IPS-15b (cell line): ENCODE measurements around the gene TCL1A.
A peak's percentile ranks its signal among the peaks of the same experiment; 100 is the strongest.

Experiments
- H3K27me3 ChIP-seq: one replicate; pipeline ENCODE4 v1.6.1; 2013; ENCODE audit warnings: low read length; ENCODE audit not compliant: control insufficient read depth, insufficient read depth
- H3K36me3 ChIP-seq: one replicate; pipeline ENCODE4 v1.6.1; 2013; ENCODE audit warnings: low read length; ENCODE audit not compliant: control insufficient read depth, insufficient read depth
- H3K4me1 ChIP-seq: one replicate; pipeline ENCODE4 v1.6.1; 2013; ENCODE audit warnings: mild to moderate bottlenecking, low read length; ENCODE audit not compliant: control insufficient read depth, insufficient read depth
- H3K4me3 ChIP-seq: one replicate; pipeline ENCODE4 v1.5.1; 2013; ENCODE audit warnings: low read depth, low read length
- H3K9ac ChIP-seq: one replicate; pipeline ENCODE4 v1.6.1; 2013; ENCODE audit warnings: low read depth, mild to moderate bottlenecking, low read length
- H3K9me3 ChIP-seq: one replicate; pipeline ENCODE4 v1.6.1; 2013; ENCODE audit warnings: mild to moderate bottlenecking, low read length; ENCODE audit not compliant: control insufficient read depth, insufficient read depth

TCL1A gene

GRCh38 chr14:95703341-95703740 is 10.6 kb downstream of the TCL1A start:
- Histone ChIP-seq H3K36me3 (no peaks in the 10 kb centered on the region), H3K9me3 (no peaks in the 10 kb centered on the region), H3K9ac (no peak overlapping the region), H3K27me3 (peaks cover 67% of the 10 kb centered on the region), H3K4me3 (no peak overlapping the region), H3K4me1 (peaks cover 33% of the 10 kb centered on the region)

- no peaks in the 10 kb centered on the region for H3K9me3 ChIP-seq
- peaks cover 33% of the 10 kb centered on the region for H3K4me1 ChIP-seq
- no peaks in the 10 kb centered on the region for H3K36me3 ChIP-seq
- peaks cover 74% of the 10 kb centered on the region for H3K27me3 ChIP-seq
- no peak overlapping the region for H3K9ac ChIP-seq
- peak overlapping the region; percentile 30 for H3K4me3 ChIP-seq
Measured at GRCh38 chr14:95701846-95702221, 12.1 kb downstream of the TCL1A start.

DNA sequence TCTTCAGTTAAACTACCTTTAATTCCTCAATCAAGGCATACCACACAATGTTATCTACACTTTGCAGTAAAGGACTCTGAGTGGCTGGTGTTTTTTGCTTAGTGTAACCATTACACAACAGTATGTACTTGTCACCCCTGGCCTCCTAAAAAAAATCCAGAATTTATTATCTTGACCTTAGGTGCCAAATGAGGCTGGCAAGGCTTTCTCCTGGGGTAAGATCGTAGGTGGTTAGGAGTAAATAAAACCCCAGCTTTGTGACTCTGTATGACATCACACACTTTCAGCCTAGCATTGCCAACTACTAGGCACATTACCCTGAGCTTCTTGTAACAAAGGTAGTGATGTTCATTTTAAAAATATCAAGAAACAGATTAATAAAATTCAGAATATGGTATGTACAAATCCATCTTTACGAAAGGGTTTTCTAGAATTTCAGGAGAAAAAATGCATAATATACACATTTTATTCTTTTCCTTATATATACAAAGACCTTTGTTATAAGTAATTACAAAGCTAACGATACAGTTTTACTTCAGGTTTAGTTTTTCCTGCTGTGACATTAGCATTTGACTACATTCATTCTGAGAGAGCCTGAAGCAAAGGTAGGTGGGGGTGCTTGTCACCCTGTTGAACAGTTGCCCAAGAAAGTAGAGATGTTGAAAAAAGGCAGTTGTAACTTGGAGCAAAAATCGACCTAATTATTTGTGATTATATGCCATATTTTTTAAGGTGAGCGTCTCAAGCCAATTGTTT is 13.5 kb downstream of the TCL1A start:
- peaks cover 83% of the 10 kb centered on the region for H3K27me3 ChIP-seq
- H3K36me3 ChIP-seq = no peaks in the 10 kb centered on the region
- no peaks in the 10 kb centered on the region for H3K9me3 ChIP-seq
- no peak overlapping the region for H3K9ac ChIP-seq
- no peak overlapping the region for H3K4me3 ChIP-seq
- peaks cover 33% of the 10 kb centered on the region for H3K4me1 ChIP-seq

DNA sequence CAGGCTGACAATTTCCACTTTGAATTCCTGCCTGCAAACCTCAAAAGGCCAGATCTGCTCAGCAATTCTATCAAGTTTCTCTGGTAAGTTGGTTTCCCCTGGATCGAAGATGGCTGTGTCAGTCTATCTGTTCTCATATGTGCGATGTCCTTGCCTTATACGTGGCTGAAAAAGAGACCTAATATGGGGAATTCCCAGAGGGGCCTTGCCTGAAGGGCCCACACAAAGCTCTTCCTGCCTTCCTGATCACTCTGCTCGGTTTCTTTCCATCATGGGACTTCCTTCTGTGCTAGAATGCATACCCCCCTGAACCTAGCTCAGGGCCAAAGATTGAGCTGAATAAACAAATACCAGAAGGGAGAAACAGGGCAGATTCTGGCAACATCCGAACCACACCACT is 14.5 kb downstream of the TCL1A start:
- Histone ChIP-seq H3K4me1 (peaks cover 33% of the 10 kb centered on the region), H3K36me3 (no peaks in the 10 kb centered on the region), H3K9ac (no peak overlapping the region), H3K27me3 (peaks cover 78% of the 10 kb centered on the region), H3K4me3 (no peak overlapping the region), H3K9me3 (no peaks in the 10 kb centered on the region)

DNA sequence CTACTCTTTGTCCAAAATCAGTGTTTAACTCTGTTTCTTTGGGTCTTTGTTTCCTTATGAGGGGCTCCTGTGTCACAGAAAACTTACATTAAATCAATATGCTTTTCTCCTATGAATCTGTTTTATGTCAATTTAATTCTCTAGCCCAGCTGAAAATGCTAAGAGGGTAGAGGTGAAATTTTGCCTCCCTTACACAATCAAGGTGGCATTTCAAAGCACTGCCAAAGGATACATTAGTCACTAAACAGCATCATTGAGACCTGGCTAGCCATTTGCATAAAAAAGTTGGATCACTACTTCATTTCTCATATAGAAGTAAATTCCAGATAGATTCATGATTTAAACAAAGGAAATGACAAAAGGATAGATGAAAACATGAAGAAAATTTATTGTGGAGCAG is 15.6 kb downstream of the TCL1A start:
- H3K36me3 ChIP-seq = no peaks in the 10 kb centered on the region
- H3K27me3 ChIP-seq = peaks cover 72% of the 10 kb centered on the region
- H3K4me1 ChIP-seq = peaks cover 27% of the 10 kb centered on the region
- no peak overlapping the region for H3K4me3 ChIP-seq
- no peaks in the 10 kb centered on the region for H3K9me3 ChIP-seq
- no peak overlapping the region for H3K9ac ChIP-seq

DNA sequence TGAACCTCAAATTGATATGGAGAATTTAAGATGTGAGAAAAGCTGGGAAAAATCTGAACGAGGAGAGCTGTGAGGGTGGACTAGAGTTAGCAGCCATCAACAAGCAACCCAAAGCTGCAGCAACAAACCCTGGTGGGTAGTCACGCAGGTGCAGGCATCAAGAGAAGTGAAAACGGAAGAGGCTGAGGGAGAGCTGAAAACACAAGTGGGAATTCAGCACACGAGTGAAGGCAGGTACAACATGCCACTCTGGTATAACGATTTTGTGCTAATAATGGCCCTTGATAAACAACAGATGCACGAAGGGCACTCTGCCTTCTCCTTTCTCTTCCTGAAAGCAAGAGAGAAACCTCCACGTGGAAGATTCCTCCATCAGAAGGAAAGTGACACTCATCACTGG is 16.2 kb downstream of the TCL1A start:
- H3K9ac ChIP-seq = no peak overlapping the region
- no peaks in the 10 kb centered on the region for H3K9me3 ChIP-seq
- no peak overlapping the region for H3K4me3 ChIP-seq
- peaks cover 28% of the 10 kb centered on the region for H3K4me1 ChIP-seq
- H3K27me3 ChIP-seq = peaks cover 70% of the 10 kb centered on the region
- H3K36me3 ChIP-seq = no peaks in the 10 kb centered on the region

GRCh38 chr14:95696741-95697140 is 17.2 kb downstream of the TCL1A start:
- H3K27me3 ChIP-seq = peaks cover 67% of the 10 kb centered on the region
- H3K9ac ChIP-seq = no peak overlapping the region
- H3K9me3 ChIP-seq = no peaks in the 10 kb centered on the region
- H3K4me1 ChIP-seq = peaks cover 21% of the 10 kb centered on the region
- no peak overlapping the region for H3K4me3 ChIP-seq
- H3K36me3 ChIP-seq = no peaks in the 10 kb centered on the region

DNA sequence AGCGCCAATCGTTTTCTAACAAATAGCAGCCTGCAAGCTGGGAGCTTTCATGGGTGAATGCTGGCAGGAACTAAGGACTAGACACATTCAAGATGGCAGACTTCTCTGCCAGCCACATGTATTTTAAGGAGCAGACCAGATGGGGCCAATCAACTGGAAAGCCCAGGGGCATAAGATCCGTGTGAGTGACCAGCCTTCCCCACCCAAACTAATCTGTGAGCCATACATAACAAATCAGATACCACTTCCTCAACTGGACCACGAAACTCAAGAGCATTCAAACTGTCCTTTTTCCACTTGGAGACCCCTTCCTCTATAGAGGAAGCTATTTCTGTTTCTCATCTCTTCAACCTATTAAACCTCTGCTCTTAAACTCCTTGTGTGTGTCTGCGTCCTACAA is 18.0 kb downstream of the TCL1A start:
- Histone ChIP-seq H3K4me1 (peaks cover 16% of the 10 kb centered on the region), H3K9me3 (no peaks in the 10 kb centered on the region), H3K4me3 (no peak overlapping the region), H3K36me3 (no peaks in the 10 kb centered on the region), H3K27me3 (peaks cover 65% of the 10 kb centered on the region), H3K9ac (no peak overlapping the region)

DNA sequence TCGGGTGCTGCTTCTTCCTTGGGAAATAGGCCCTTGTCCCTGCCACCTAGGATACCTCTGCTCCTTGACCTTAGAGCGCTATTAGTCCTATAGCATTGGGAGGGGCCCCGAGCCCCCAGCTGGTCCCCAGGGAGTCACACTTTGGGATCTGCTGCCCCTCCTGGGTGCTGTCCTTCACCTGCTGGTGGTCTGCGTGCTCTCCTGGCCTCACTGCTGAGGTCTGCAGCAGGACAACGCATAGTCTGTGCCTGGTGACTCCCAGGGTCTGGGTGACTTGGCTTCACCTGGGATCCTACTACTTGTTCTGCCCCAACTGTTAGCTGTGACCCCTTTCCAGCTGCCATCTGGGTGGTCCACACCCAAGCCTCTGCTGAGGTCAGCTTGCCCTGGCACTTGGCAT is 18.9 kb downstream of the TCL1A start:
- H3K36me3 ChIP-seq = no peaks in the 10 kb centered on the region
- H3K9me3 ChIP-seq = no peaks in the 10 kb centered on the region
- H3K27me3 ChIP-seq = peaks cover 60% of the 10 kb centered on the region
- H3K9ac ChIP-seq = no peak overlapping the region
- no peak overlapping the region for H3K4me3 ChIP-seq
- H3K4me1 ChIP-seq = peaks cover 13% of the 10 kb centered on the region

DNA sequence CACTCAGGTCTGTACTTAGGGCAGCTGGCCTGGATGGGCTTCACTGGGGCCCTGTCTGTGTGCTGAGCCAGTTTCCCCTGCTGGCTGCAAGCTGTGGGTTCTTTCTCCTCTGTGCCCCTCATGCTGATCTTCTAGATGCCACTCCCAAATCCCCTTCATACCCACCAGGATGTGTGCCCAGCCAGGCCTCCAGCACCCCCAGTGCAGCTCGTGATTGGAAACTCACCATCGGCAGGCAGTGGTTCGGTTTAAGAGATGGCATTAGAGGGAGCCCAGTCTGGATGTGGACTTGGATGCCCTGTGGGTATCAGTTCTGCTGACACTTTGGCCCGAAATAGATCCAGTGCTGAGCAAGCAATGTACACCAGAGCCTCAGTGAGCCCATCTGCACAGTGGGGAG is 21.8 kb downstream of the TCL1A start:
- Histone ChIP-seq H3K27me3 (peaks cover 34% of the 10 kb centered on the region), H3K9me3 (no peaks in the 10 kb centered on the region), H3K4me1 (peaks cover 6% of the 10 kb centered on the region), H3K36me3 (no peaks in the 10 kb centered on the region), H3K4me3 (no peak overlapping the region), H3K9ac (no peak overlapping the region)

- no peak overlapping the region for H3K9ac ChIP-seq
- H3K4me3 ChIP-seq = no peak overlapping the region
- H3K9me3 ChIP-seq = no peaks in the 10 kb centered on the region
- H3K27me3 ChIP-seq = peaks cover 30% of the 10 kb centered on the region
- H3K36me3 ChIP-seq = no peaks in the 10 kb centered on the region
- peaks cover 11% of the 10 kb centered on the region for H3K4me1 ChIP-seq
Measured at GRCh38 chr14:95691591-95691990, 22.3 kb downstream of the TCL1A start.

DNA sequence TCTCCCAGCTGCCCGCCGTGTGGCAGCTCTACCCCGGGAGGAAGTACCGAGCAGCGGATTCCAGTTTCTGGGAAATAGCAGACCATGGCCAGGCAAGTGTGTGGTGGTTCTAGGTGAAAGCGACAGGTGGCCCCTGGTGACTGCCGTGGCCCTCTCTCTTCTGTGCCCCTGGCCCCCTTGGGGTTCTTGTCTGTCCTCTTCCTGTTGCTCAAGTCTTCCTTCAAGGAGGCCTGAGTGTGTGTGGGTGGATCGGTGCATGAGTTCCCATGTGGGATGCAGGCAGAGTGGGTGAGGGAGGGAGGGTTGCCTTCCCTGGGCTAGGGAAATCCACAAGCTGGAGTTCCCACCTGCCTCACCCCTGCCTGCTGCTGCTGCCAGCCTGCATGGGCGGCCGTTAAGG is 23.1 kb downstream of the TCL1A start:
- Histone ChIP-seq H3K4me1 (peaks cover 13% of the 10 kb centered on the region), H3K9ac (no peak overlapping the region), H3K4me3 (no peak overlapping the region), H3K27me3 (peaks cover 22% of the 10 kb centered on the region), H3K9me3 (no peaks in the 10 kb centered on the region), H3K36me3 (no peaks in the 10 kb centered on the region)
